Right cardiac atrium (tissue), 5 donors: Measurements from ENCODE around the gene WNK4. TPM values are rescaled to one million over a fixed set of nuclear protein-coding genes. Genes with fewer than 3 reads are reported as not detected.

Experiments
- ATAC-seq, 2 donors: fragments of 200-7000 bp; cut with Tn5 transposase; one replicate each; pipeline versions ENCODE4 v1.8.0 to v1.9.1; 2020; ENCODE audit warnings: moderate library complexity in 2 of 2, mild to moderate bottlenecking in 1 of 2
- DNase-seq, 3 donors: peaks; one replicate each; pipeline ENCODE4 v3.0.0-alpha.2; 2020
- H3K27ac ChIP-seq: one replicate; pipeline ENCODE4 v1.5.1; 2013; ENCODE audit warnings: mild to moderate bottlenecking, low read length, control low read depth, moderate library complexity
- H3K27me3 ChIP-seq: one replicate; pipeline ENCODE4 v1.6.1; 2013; ENCODE audit not compliant: control insufficient read depth, insufficient read depth
- H3K4me1 ChIP-seq: one replicate; pipeline ENCODE4 v1.6.1; 2013; ENCODE audit warnings: low read length; ENCODE audit not compliant: control insufficient read depth, insufficient read depth
- H3K4me3 ChIP-seq: one replicate; pipeline ENCODE4 v1.5.1; 2013; ENCODE audit warnings: low read length, control low read depth
- H3K9me3 ChIP-seq: one replicate; pipeline ENCODE4 v1.6.1; 2013; ENCODE audit warnings: low read length; ENCODE audit not compliant: control insufficient read depth
- WGBS: extraction: QIAGEN DNeasy Blood & Tissue Kit; methylation state at CpG from one replicate; pipeline ENCODE4 v1.1.7; 2013; 5-methylcytosine and 5-hydroxymethylcytosine counted together
- intact Hi-C, 4 donors: fragments of 100-400 bp; cut with DNase I; formaldehyde crosslinking; loops; one replicate each; pipeline versions ENCODE4 v1.11.0 to v1.14.0; 2022 to 2023
- polyA plus RNA-seq: library from polyadenylated mRNA; stranded (reverse); fragments of 200-250 nt; gene quantifications from one replicate; pipeline ENCODE4 v1.2.3, GENCODE V29; 2013
- total RNA-seq, 4 donors: library from RNA; stranded (reverse); fragmentation: NEBNext Ultra II Directional; extraction: Animal tissue kit (Norgen Biotek cat#: 25700); gene quantifications; one replicate each; pipeline ENCODE4 v1.2.1, GENCODE V29; 2021
- donor health status: healthy with polysubstance abuse.
- donor health status: DM: no; HTN: yes; CAD: no.
- donor health status: DM: no; HTN: no; CAD: no.
- donor health status: DM: no; HTN: yes; CAD: no; lungs with severe emphysema.
- donor health status: DM: yes; HTN: yes; CAD: no.

The WNK4 gene
- total and polyA plus RNA-seq, 5 donors, result 0.05 TPM; not detected in 4

- H3K4me3 ChIP-seq, result peak within 1 kb of the TSS; percentile 63
- ATAC-seq, result peak; percentile 94 to 96
- no peaks in the 10 kb centered on the region for H3K9me3 ChIP-seq
- intact Hi-C loops, result no loop called here
- peak within 1 kb of the TSS; percentile 36 for H3K27ac ChIP-seq
- H3K4me1 ChIP-seq, result peaks cover 2% of the 10 kb centered on the region
- H3K27me3 ChIP-seq, result no peaks in the 10 kb centered on the region
- peak; percentile 78 to 91 (median 89) for DNase-seq
- WGBS, result 1% methylated on average over 39 of the region's 39 CpGs
Observed at GRCh38 chr17:42773290-42774035, 6.9 kb upstream of the WNK4 start, which contains the start of gene VPS25. TSS of gene VPS25 (plus strand) at chr17:42773449. CDS start at chr17:42773476, 27 bp downstream.

GRCh38 chr17:42774066-42774745 is 6.2 kb upstream of the WNK4 start:
- no peak for ATAC-seq
- intact Hi-C loops, result no loop called here
- 71% methylated on average over 3 of the region's 3 CpGs for WGBS

GRCh38 chr17:42775534-42776098 is 4.8 kb upstream of the WNK4 start:
- no peaks in the 10 kb centered on the region for H3K27me3 ChIP-seq
- H3K9me3 ChIP-seq, result no peaks in the 10 kb centered on the region
- peaks cover 2% of the 10 kb centered on the region for H3K4me1 ChIP-seq
- H3K4me3 ChIP-seq, result no peak overlapping the region
- ATAC-seq (no peak), DNase-seq (no peak)
- H3K27ac ChIP-seq, result no peak overlapping the region
- intact Hi-C loops, result no loop called here
- 51% methylated on average over 3 of the region's 3 CpGs for WGBS

More at GRCh38 chr17:42774066-42774745, 6.2 kb upstream of the WNK4 start:
- no peak for DNase-seq
- Histone ChIP-seq H3K9me3 (no peaks in the 10 kb centered on the region), H3K4me1 (peaks cover 2% of the 10 kb centered on the region), H3K27me3 (no peaks in the 10 kb centered on the region), H3K27ac (no peak overlapping the region), H3K4me3 (peak overlapping the region; percentile 63)

GRCh38 chr17:42778570-42778969 is 1.8 kb upstream of the WNK4 start:
- H3K27me3 ChIP-seq, result no peaks in the 10 kb centered on the region
- H3K4me1 ChIP-seq, result peaks cover 2% of the 10 kb centered on the region
- 87% methylated on average over 5 of the region's 5 CpGs for WGBS
- H3K9me3 ChIP-seq, result no peaks in the 10 kb centered on the region
- no peak overlapping the region for H3K27ac ChIP-seq
- intact Hi-C loops, result no loop called here
- ATAC-seq (no peak), DNase-seq (no peak)
- no peak overlapping the region for H3K4me3 ChIP-seq

GRCh38 chr17:42779304-42779935 is 990 bp upstream of the WNK4 start:
- WGBS, result 62% methylated on average over 3 of the region's 3 CpGs
- Histone ChIP-seq H3K4me1 (no peaks in the 10 kb centered on the region), H3K27me3 (no peaks in the 10 kb centered on the region), H3K27ac (no peak overlapping the region), H3K9me3 (no peaks in the 10 kb centered on the region), H3K4me3 (no peak overlapping the region)
- no peak for DNase-seq
- intact Hi-C loops, result no loop called here
- no peak for ATAC-seq

GRCh38 chr17:42780851-42781638 is 635 bp downstream of the WNK4 start:
- DNase-seq (no peak), ATAC-seq (peak; percentile 3 to 18)
- Histone ChIP-seq H3K4me3 (peak overlapping the region; percentile 34), H3K27me3 (no peaks in the 10 kb centered on the region), H3K4me1 (no peaks in the 10 kb centered on the region), H3K27ac (no peak overlapping the region), H3K9me3 (no peaks in the 10 kb centered on the region)
- WGBS, result 5% methylated on average over 39 of the region's 39 CpGs
- intact Hi-C loops, result no loop called here

GRCh38 chr17:42781639-42782165 is 1.3 kb downstream of the WNK4 start:
- Histone ChIP-seq H3K27me3 (no peaks in the 10 kb centered on the region), H3K4me1 (no peaks in the 10 kb centered on the region), H3K4me3 (no peak overlapping the region), H3K9me3 (no peaks in the 10 kb centered on the region), H3K27ac (no peak overlapping the region)
- DNase-seq (no peak), ATAC-seq (no peak)
- intact Hi-C loops, result no loop called here
- WGBS, result 32% methylated on average over 10 of the region's 10 CpGs

GRCh38 chr17:42782166-42783061 is 2.0 kb downstream of the WNK4 start:
- H3K4me3 ChIP-seq, result no peak overlapping the region
- intact Hi-C loops, result no loop called here
- H3K9me3 ChIP-seq, result no peaks in the 10 kb centered on the region
- WGBS, result 26% methylated on average over 29 of the region's 29 CpGs
- DNase-seq (no peak), ATAC-seq (no peak)
- no peaks in the 10 kb centered on the region for H3K27me3 ChIP-seq
- no peaks in the 10 kb centered on the region for H3K4me1 ChIP-seq
- H3K27ac ChIP-seq, result no peak overlapping the region

GRCh38 chr17:42783062-42783790 is 2.8 kb downstream of the WNK4 start:
- H3K27me3 ChIP-seq, result no peaks in the 10 kb centered on the region
- no peak overlapping the region for H3K4me3 ChIP-seq
- ATAC-seq (no peak), DNase-seq (no peak)
- no peaks in the 10 kb centered on the region for H3K4me1 ChIP-seq
- no peaks in the 10 kb centered on the region for H3K9me3 ChIP-seq
- intact Hi-C loops, result no loop called here
- WGBS, result 22% methylated on average over 9 of the region's 9 CpGs
- no peak overlapping the region for H3K27ac ChIP-seq
